ENCODE measurements around the gene PPOX.
A peak's percentile ranks its signal among the peaks of the same experiment; 100 is the strongest.

The PPOX gene

GRCh38 chr1:161165742-161166668 lies at the start of gene PPOX:
Gene PPOX (plus strand): TSS chr1:161166426. CDS start chr1:161166848, 422 bp downstream.
- TF ChIP-seq Cebpa-rat (IDR thresholded peaks at IDR 0.05), result no peak
- H3K9me3 ChIP-seq (replicated peaks in 1 of 11), result no peaks in the 10 kb centered on the region
- no peaks in the 10 kb centered on the region for H3K27me3 ChIP-seq
- peaks cover 27 to 72% (median 57%) of the 10 kb centered on the region in 11 experiments for H3K36me3 ChIP-seq
- peak within 1 kb of the TSS; percentile 65 to 80 (median 75) for H3K4me3 ChIP-seq
- H4K20me1 ChIP-seq, result no peaks in the 10 kb centered on the region; a peak in 1 of 22 replicates
- H3K9ac ChIP-seq, result peak within 1 kb of the TSS; percentile 74 to 91 (median 82)
- H3K4me2 ChIP-seq, result peak within 1 kb of the TSS; percentile 94 to 100 (median 98)
- H3K4me1 ChIP-seq, result peaks cover 28 to 59% (median 41%) of the 10 kb centered on the region in 10 experiments
- peak within 1 kb of the TSS; percentile 59 to 92 (median 69) for H3K27ac ChIP-seq

- Histone ChIP-seq H3K4me2 (peak within 1 kb of the TSS; percentile 81 to 99 (median 93)), H3K4me1 (peaks cover 50 to 88% (median 82%) of the 10 kb centered on the region in 10 experiments), H4K20me1 (peaks cover 34 to 54% (median 44%) of the 10 kb centered on the region in 11 experiments; a peak in 21 of 22 replicates), H3K36me3 (peaks cover 27 to 72% (median 62%) of the 10 kb centered on the region in 11 experiments), H3K9ac (peak within 1 kb of the TSS; percentile 85 to 95 (median 91)), H3K9me3 (replicated peaks in 1 of 11) (no peaks in the 10 kb centered on the region), H3K27me3 (no peaks in the 10 kb centered on the region), H3K27ac (peak within 1 kb of the TSS; percentile 79 to 93 (median 88)), H3K4me3 (peak within 1 kb of the TSS; percentile 84 to 100 (median 98))
- 0 out of 22 replicates have a peak, but pooled peaks of 1 of the 11 experiments have one; percentile 13 for TF ChIP-seq Cebpa-rat (IDR thresholded peaks at IDR 0.05)
Measured at GRCh38 chr1:161117759-161118581, 48.3 kb upstream of the PPOX start, which contains the start of the genes NIT1 and PFDN2. Gene NIT1 (plus strand): TSS chr1:161118105. CDS start chr1:161118177, 72 bp downstream. Gene PFDN2 (minus strand): TSS chr1:161118037. CDS start chr1:161118026, 11 bp downstream.

- Histone ChIP-seq H3K27ac (peak overlapping the region; percentile 79 to 93 (median 88); a peak in 19 of 22 replicates), H3K4me3 (peak overlapping the region; percentile 84 to 100 (median 98); a peak in 19 of 20 replicates)
Measured at GRCh38 chr1:161119092-161119903, 46.9 kb upstream of the PPOX start.

GRCh38 chr1:161121042-161121650 lies 45.1 kb upstream of the PPOX start:
- H4K20me1 ChIP-seq, result peaks cover 2 to 50% (median 32%) of the 10 kb centered on the region in 11 experiments; a peak in 18 of 22 replicates
- H3K4me2 ChIP-seq, result peak overlapping the region in 7 of 11 experiments; percentile 18 to 98 (median 76); a peak in 13 of 22 replicates
- TF ChIP-seq Cebpa-rat (IDR thresholded peaks at IDR 0.05), result no peak
- H3K9me3 ChIP-seq (replicated peaks in 1 of 11), result no peaks in the 10 kb centered on the region
- H3K4me1 ChIP-seq, result peaks cover 29 to 66% (median 52%) of the 10 kb centered on the region in 10 experiments
- H3K4me3 ChIP-seq, result no peak overlapping the region
- no peaks in the 10 kb centered on the region for H3K27me3 ChIP-seq
- H3K9ac ChIP-seq, result peak overlapping the region in 4 of 11 experiments; percentile 26 to 48 (median 38); a peak in 4 of 22 replicates
- H3K36me3 ChIP-seq, result peaks cover 58 to 72% (median 65%) of the 10 kb centered on the region in 11 experiments
- peak overlapping the region in 7 of 11 experiments; percentile 20 to 65 (median 60); a peak in 15 of 22 replicates for H3K27ac ChIP-seq

More at GRCh38 chr1:161119092-161119903, 46.9 kb upstream of the PPOX start:
- Histone ChIP-seq H3K4me2 (peak overlapping the region; percentile 81 to 98 (median 93)), H3K36me3 (peaks cover 39 to 72% (median 65%) of the 10 kb centered on the region in 11 experiments), H3K9ac (peak overlapping the region; percentile 85 to 95 (median 91)), H3K9me3 (replicated peaks in 1 of 11) (no peaks in the 10 kb centered on the region), H4K20me1 (peaks cover 20 to 50% (median 35%) of the 10 kb centered on the region in 11 experiments; a peak in 21 of 22 replicates), H3K27me3 (no peaks in the 10 kb centered on the region), H3K4me1 (peaks cover 47 to 85% (median 70%) of the 10 kb centered on the region in 10 experiments)
- TF ChIP-seq Cebpa-rat (IDR thresholded peaks at IDR 0.05), result no peak

GRCh38 chr1:161121834-161122233 lies 44.4 kb upstream of the PPOX start:
- peak overlapping the region in 5 of 11 experiments; percentile 26 to 48 (median 42); a peak in 7 of 22 replicates for H3K9ac ChIP-seq
- peaks cover 64 to 72% (median 71%) of the 10 kb centered on the region in 11 experiments for H3K36me3 ChIP-seq
- no peak for TF ChIP-seq Cebpa-rat (IDR thresholded peaks at IDR 0.05)
- peak overlapping the region in 7 of 11 experiments; percentile 18 to 98 (median 76); a peak in 13 of 22 replicates for H3K4me2 ChIP-seq
- H4K20me1 ChIP-seq, result peaks cover 0 to 52% (median 25%) of the 10 kb centered on the region in 11 experiments; a peak in 14 of 22 replicates
- H3K27me3 ChIP-seq, result no peaks in the 10 kb centered on the region
- H3K27ac ChIP-seq, result peak overlapping the region in 7 of 11 experiments; percentile 20 to 65 (median 60); a peak in 13 of 22 replicates
- H3K9me3 ChIP-seq (replicated peaks in 1 of 11), result no peaks in the 10 kb centered on the region
- H3K4me1 ChIP-seq, result peaks cover 22 to 63% (median 45%) of the 10 kb centered on the region in 10 experiments
- H3K4me3 ChIP-seq, result no peak overlapping the region; a peak in 1 of 20 replicates

GRCh38 chr1:161122967-161123366 lies 43.3 kb upstream of the PPOX start:
- Histone ChIP-seq H3K9me3 (replicated peaks in 1 of 11) (no peaks in the 10 kb centered on the region), H3K27me3 (no peaks in the 10 kb centered on the region), H4K20me1 (peaks cover 0 to 63% (median 33%) of the 10 kb centered on the region in 11 experiments; a peak in 14 of 22 replicates), H3K4me1 (peaks cover 25 to 71% (median 50%) of the 10 kb centered on the region in 10 experiments), H3K36me3 (peaks cover 75 to 83% (median 82%) of the 10 kb centered on the region in 11 experiments), H3K27ac (no peak overlapping the region), H3K4me3 (no peak overlapping the region), H3K9ac (no peak overlapping the region), H3K4me2 (peak overlapping the region in 3 of 11 experiments; percentile 91 to 98 (median 98); a peak in 5 of 22 replicates)
- TF ChIP-seq Cebpa-rat (IDR thresholded peaks at IDR 0.05), result no peak

- H4K20me1 ChIP-seq, result peaks cover 0 to 83% (median 36%) of the 10 kb centered on the region in 11 experiments; a peak in 13 of 22 replicates
- no peak for TF ChIP-seq Cebpa-rat (IDR thresholded peaks at IDR 0.05)
- H3K9me3 ChIP-seq (replicated peaks in 1 of 11), result no peaks in the 10 kb centered on the region
- peak overlapping the region in 1 of 11 experiments; percentile 3; a peak in 1 of 22 replicates for H3K27ac ChIP-seq
- H3K4me3 ChIP-seq, result peak overlapping the region in 1 of 10 experiments; percentile 43; a peak in 2 of 20 replicates
- H3K4me1 ChIP-seq, result peaks cover 42 to 66% (median 48%) of the 10 kb centered on the region in 10 experiments
- peak overlapping the region in 10 of 11 experiments; percentile 0 to 97 (median 58); a peak in 17 of 22 replicates for H3K4me2 ChIP-seq
- no peaks in the 10 kb centered on the region for H3K27me3 ChIP-seq
- H3K9ac ChIP-seq, result peak overlapping the region in 2 of 11 experiments; percentile 3 to 38; a peak in 2 of 22 replicates
- H3K36me3 ChIP-seq, result peaks cover 71 to 82% (median 81%) of the 10 kb centered on the region in 11 experiments
Measured at GRCh38 chr1:161127649-161128048, 38.6 kb upstream of the PPOX start.
